Mammary epithelial cell (primary cell): ENCODE measurements around the gene MLIP.

Source experiments
- CTCF ChIP-seq, 2 donors: IDR thresholded peaks in 1 of 2; conservative IDR thresholded peaks in 1 of 2; 2 replicates each; pipeline ENCODE4 v1.5.1; 2011 to 2012; ENCODE audit warnings: inconsistent platforms in 2 of 2, low read length in 2 of 2, mild to moderate bottlenecking in 2 of 2, control low read depth in 1 of 2, low read depth in 1 of 2; ENCODE audit not compliant: insufficient read depth in 1 of 2; ENCODE audit errors: extremely low read depth in 1 of 2
- EZH2 ChIP-seq: IDR thresholded peaks from 2 replicates; pipeline ENCODE4 v1.6.1; 2012; ENCODE audit warnings: low read length, inconsistent platforms, borderline replicate concordance

GRCh38 chr6:54072635-54073313, 38.5 kb upstream of the MLIP start:
- TF ChIP-seq CTCF (conservative IDR thresholded peaks at IDR 0.05 in 1 of 2, IDR thresholded peaks at IDR 0.05 in 1 of 2; ENCODE audit: extremely low read depth in 1 of 2, insufficient read depth in 1 of 2, low read depth in 1 of 2, low read length in 2 of 2), result no peak
- no peak for TF ChIP-seq EZH2
